GM23338 (cell line): Measurements from ENCODE around the gene TIMM8B. TPM values are rescaled to one million over a fixed set of nuclear protein-coding genes. Genes with fewer than 3 reads are reported as not detected.
A peak's percentile ranks its signal among the peaks of the same experiment; 100 is the strongest.

ENCODE experiments used
- ATAC-seq: fragments of 200-7000 bp; cut with Tn5 transposase; 3 replicates; pipeline ENCODE4 v1.9.1; 2020
- DNase-seq: peaks from one replicate; pipeline ENCODE4 v3.0.0-alpha.2; 2015; ENCODE audit warnings: low spot score
- H2AFZ ChIP-seq: fragments of 200-600 bp; sonication (generic); 2 replicates; pipeline ENCODE4 v1.8.0; 2016; ENCODE audit warnings: antibody characterized with exemption, mild to moderate bottlenecking, moderate library complexity
- H3F3A ChIP-seq: fragments of 200-600 bp; sonication (generic); replicated peaks from 2 replicates; pipeline ENCODE4 v1.8.0; 2017; ENCODE audit warnings: antibody characterized with exemption, mixed run types, low read depth
- H3K27ac ChIP-seq: fragments of 200-600 bp; sonication (generic); 2 replicates; pipeline ENCODE4 v1.6.1; 2016; ENCODE audit warnings: low read depth
- H3K27me3 ChIP-seq: fragments of 200-600 bp; sonication (generic); 2 replicates; pipeline ENCODE4 v1.8.0; 2016; ENCODE audit warnings: mild to moderate bottlenecking, mixed run types, moderate library complexity; ENCODE audit not compliant: insufficient read depth
- H3K36me3 ChIP-seq: fragments of 200-600 bp; sonication (generic); 2 replicates; pipeline ENCODE4 v1.8.0; 2016; ENCODE audit warnings: mild to moderate bottlenecking; ENCODE audit not compliant: insufficient read depth
- H3K4me1 ChIP-seq: fragments of 200-600 bp; sonication (generic); 2 replicates; pipeline ENCODE4 v1.8.0; 2016; ENCODE audit warnings: mild to moderate bottlenecking, moderate library complexity; ENCODE audit not compliant: insufficient read depth
- H3K4me2 ChIP-seq: fragments of 200-600 bp; sonication (generic); 2 replicates; pipeline ENCODE4 v1.7.1; 2017; ENCODE audit warnings: mixed run types
- H3K4me3 ChIP-seq: fragments of 200-600 bp; sonication (generic); 2 replicates; pipeline ENCODE4 v1.6.1; 2016; ENCODE audit warnings: mixed run types
- H3K79me2 ChIP-seq: fragments of 200-600 bp; sonication (generic); replicated peaks from 2 replicates; pipeline ENCODE4 v1.8.0; 2017; ENCODE audit warnings: mild to moderate bottlenecking; ENCODE audit not compliant: insufficient read depth
- H3K9me2 ChIP-seq: fragments of 200-600 bp; sonication (generic); 2 replicates; pipeline ENCODE4 v1.8.0; 2017; ENCODE audit not compliant: insufficient read depth
- H4K20me1 ChIP-seq: fragments of 200-600 bp; sonication (generic); replicated peaks from 2 replicates; pipeline ENCODE4 v1.8.0; 2017; ENCODE audit warnings: mild to moderate bottlenecking; ENCODE audit not compliant: insufficient read depth
- H3K27ac Mint-ChIP-seq: 2 replicates; pipeline ENCODE4 v1.8.0; 2020; ENCODE audit warnings: inconsistent platforms, mild to moderate bottlenecking, moderate library complexity, mixed read lengths
- H3K27me3 Mint-ChIP-seq: 3 replicates; pipeline ENCODE4 v1.8.0; 2022; ENCODE audit warnings: low read depth, mild to moderate bottlenecking, moderate library complexity, mixed read lengths, inconsistent platforms; ENCODE audit not compliant: insufficient read depth, poor library complexity
- H3K36me3 Mint-ChIP-seq: 3 replicates; pipeline ENCODE4 v1.8.0; 2021; ENCODE audit warnings: low read depth, mild to moderate bottlenecking, inconsistent platforms, moderate library complexity, mixed read lengths
- H3K4me1 Mint-ChIP-seq: 3 replicates; pipeline ENCODE4 v1.8.0; 2020; ENCODE audit warnings: mild to moderate bottlenecking, inconsistent platforms, mixed read lengths
- H3K4me3 Mint-ChIP-seq: 3 replicates; pipeline ENCODE4 v1.8.0; 2021; ENCODE audit warnings: moderate library complexity, mild to moderate bottlenecking, inconsistent platforms, mixed read lengths
- H3K9me3 Mint-ChIP-seq: 3 replicates; pipeline ENCODE4 v1.8.0; 2020; ENCODE audit warnings: moderate library complexity, mild to moderate bottlenecking, inconsistent platforms, mixed read lengths
- CREB1 ChIP-seq: fragments of 250-450 bp; sonication (Bioruptor Pico); IDR thresholded peaks from 2 replicates; pipeline ENCODE4 v1.5.0; 2020; ENCODE audit warnings: low read depth, mild to moderate bottlenecking, moderate library complexity
- CTCF ChIP-seq, 2 experiments: fragments of 200-600 bp in 1 of 2; sonication (generic) in 1 of 2; conservative IDR thresholded peaks; 2 replicates each; pipeline versions ENCODE4 v1.5.1 to v1.6.1; 2016 to 2017; ENCODE audit warnings: antibody characterized with exemption in 2 of 2, low read depth in 2 of 2, mild to moderate bottlenecking in 2 of 2, moderate library complexity in 1 of 2
- EZH2 ChIP-seq: fragments of 200-600 bp; sonication (generic); IDR thresholded peaks from one replicate; pipeline ENCODE4 v1.8.0; 2017; ENCODE audit warnings: antibody characterized with exemption, mild to moderate bottlenecking, low read depth; ENCODE audit not compliant: unreplicated experiment
- EZH2phosphoT487 ChIP-seq: fragments of 200-600 bp; sonication (generic); IDR thresholded peaks from one replicate; pipeline ENCODE4 v1.8.1; 2018; ENCODE audit warnings: antibody characterized with exemption; ENCODE audit not compliant: unreplicated experiment
- JUNB ChIP-seq: IDR thresholded peaks from one replicate; pipeline ENCODE4 v1.6.1; 2016; ENCODE audit warnings: antibody characterized with exemption; ENCODE audit not compliant: unreplicated experiment
- NANOG ChIP-seq: IDR thresholded peaks from 2 replicates; pipeline ENCODE4 v1.6.1; 2016; ENCODE audit warnings: antibody characterized with exemption, borderline replicate concordance
- POLR2AphosphoS5 ChIP-seq: IDR thresholded peaks from 2 replicates; pipeline ENCODE4 v1.6.1; 2016; ENCODE audit warnings: antibody characterized with exemption, low read depth
- STAT1 ChIP-seq: IDR thresholded peaks from one replicate; pipeline ENCODE4 v1.6.1; 2016; ENCODE audit warnings: antibody characterized with exemption; ENCODE audit not compliant: unreplicated experiment
- ZNF114 ChIP-seq: fragments of 250-450 bp; sonication (Bioruptor Pico); IDR thresholded peaks from 2 replicates; pipeline ENCODE4 v1.5.0; 2020; ENCODE audit warnings: mild to moderate bottlenecking, moderate library complexity
- ZNF331 ChIP-seq: fragments of 250-450 bp; sonication (Bioruptor Pico); IDR thresholded peaks from 2 replicates; pipeline ENCODE4 v1.5.0; 2020; ENCODE audit warnings: low read depth, mild to moderate bottlenecking, moderate library complexity
- polyA plus RNA-seq: library from polyadenylated mRNA; unstranded; fragments of >200 nt; fragmentation: Nextera tagmentation; extraction: Ambion mirVana; gene quantifications from 2 replicates; pipeline ENCODE4 v1.2.1, GENCODE V29; 2016
- total RNA-seq: library from RNA; depleted of rRNA; stranded (reverse); fragments of >200 nt; shearing (Covaris generic); gene quantifications from 2 replicates; pipeline ENCODE4 v1.2.3, GENCODE V29; 2014
- TF ChIP-seq, protein P1 (sequence below): IDR thresholded peaks from one replicate; pipeline ENCODE4 v1.6.1; 2018; ENCODE audit warnings: antibody characterized with exemption; ENCODE audit not compliant: unreplicated experiment
- TF ChIP-seq, protein P2 (sequence below): IDR thresholded peaks from 2 replicates; pipeline ENCODE4 v1.6.1; 2016; ENCODE audit warnings: antibody characterized with exemption
- TF ChIP-seq, protein P3 (sequence below): fragments of 250-450 bp; sonication (Bioruptor Pico); IDR thresholded peaks from 2 replicates; pipeline ENCODE4 v1.5.0; 2020; ENCODE audit warnings: mild to moderate bottlenecking, moderate library complexity

Gene TIMM8B
- total and polyA plus RNA-seq, 2 experiments from 2014 or later: 52.4 to 251 TPM

DNA sequence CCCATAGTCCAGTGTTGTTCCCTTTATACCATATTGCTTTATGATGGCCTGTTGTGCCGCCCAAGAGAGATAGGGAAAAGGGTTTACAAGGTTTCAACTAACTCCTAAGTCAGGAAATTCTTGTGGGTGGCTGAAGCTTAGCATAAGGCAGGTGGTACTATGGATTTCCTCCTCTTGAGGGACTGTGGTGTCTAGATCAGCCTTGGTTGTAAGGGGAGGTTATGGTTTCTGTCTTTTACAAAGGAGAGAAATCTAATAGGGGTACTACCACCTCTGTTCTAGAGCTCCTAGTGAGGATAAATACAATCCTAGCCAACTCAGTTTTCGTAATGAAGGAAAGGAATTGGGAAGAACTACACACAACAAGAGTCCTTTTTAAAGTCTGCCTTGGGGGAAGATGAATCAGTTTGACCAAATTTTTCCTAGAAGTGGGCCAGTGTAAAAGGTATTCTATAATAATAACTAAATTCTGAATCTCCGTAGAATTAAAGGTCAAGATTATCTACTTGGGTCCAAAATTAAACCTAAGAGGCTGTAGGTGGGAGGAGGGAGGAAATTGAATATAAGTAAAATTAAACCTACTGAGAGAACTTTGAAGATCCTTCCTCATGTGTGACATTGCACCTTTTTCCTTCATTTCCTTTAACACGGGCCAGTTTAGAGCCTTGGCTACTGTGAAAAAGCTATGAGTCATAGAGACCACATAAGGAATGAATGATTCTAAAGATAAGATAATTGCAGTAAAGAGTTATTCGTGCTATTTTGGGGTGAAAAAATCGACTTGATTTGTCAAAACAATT lies 44.2 kb downstream of the TIMM8B start:
- Mint-ChIP-seq H3K9me3 (no peaks in the 10 kb centered on the region), H3K27me3 (no peaks in the 10 kb centered on the region), H3K4me1 (no peaks in the 10 kb centered on the region), H3K27ac (no peak overlapping the region), H3K4me3 (no peak overlapping the region), H3K36me3 (peaks cover 75% of the 10 kb centered on the region)
- H2AFZ ChIP-seq: no peak overlapping the region
- peaks cover 24% of the 10 kb centered on the region for H4K20me1 ChIP-seq
- 0 out of 2 replicates have a peak overlapping the region, but pooled peaks have one; percentile 50 for H3K27ac ChIP-seq
- no peaks in the 10 kb centered on the region for H3K4me1 ChIP-seq
- TF ChIP-seq ZNF331 (CRISPR knock-in tag): no peak
- no peak for TF ChIP-seq CREB1 (CRISPR knock-in tag)
- no peak for TF ChIP-seq CTCF (conservative IDR thresholded peaks at IDR 0.05; ENCODE audit: low read depth in 2 of 2)
- TF ChIP-seq JUNB: no peak
- no peak for TF ChIP-seq ZNF114 (CRISPR knock-in tag)
- no peak for TF ChIP-seq POLR2AphosphoS5
- no peak for TF ChIP-seq NANOG
- TF ChIP-seq, protein P1, sequence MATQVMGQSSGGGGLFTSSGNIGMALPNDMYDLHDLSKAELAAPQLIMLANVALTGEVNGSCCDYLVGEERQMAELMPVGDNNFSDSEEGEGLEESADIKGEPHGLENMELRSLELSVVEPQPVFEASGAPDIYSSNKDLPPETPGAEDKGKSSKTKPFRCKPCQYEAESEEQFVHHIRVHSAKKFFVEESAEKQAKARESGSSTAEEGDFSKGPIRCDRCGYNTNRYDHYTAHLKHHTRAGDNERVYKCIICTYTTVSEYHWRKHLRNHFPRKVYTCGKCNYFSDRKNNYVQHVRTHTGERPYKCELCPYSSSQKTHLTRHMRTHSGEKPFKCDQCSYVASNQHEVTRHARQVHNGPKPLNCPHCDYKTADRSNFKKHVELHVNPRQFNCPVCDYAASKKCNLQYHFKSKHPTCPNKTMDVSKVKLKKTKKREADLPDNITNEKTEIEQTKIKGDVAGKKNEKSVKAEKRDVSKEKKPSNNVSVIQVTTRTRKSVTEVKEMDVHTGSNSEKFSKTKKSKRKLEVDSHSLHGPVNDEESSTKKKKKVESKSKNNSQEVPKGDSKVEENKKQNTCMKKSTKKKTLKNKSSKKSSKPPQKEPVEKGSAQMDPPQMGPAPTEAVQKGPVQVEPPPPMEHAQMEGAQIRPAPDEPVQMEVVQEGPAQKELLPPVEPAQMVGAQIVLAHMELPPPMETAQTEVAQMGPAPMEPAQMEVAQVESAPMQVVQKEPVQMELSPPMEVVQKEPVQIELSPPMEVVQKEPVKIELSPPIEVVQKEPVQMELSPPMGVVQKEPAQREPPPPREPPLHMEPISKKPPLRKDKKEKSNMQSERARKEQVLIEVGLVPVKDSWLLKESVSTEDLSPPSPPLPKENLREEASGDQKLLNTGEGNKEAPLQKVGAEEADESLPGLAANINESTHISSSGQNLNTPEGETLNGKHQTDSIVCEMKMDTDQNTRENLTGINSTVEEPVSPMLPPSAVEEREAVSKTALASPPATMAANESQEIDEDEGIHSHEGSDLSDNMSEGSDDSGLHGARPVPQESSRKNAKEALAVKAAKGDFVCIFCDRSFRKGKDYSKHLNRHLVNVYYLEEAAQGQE: no peak
- no peak for TF ChIP-seq STAT1
- TF ChIP-seq, protein P2, sequence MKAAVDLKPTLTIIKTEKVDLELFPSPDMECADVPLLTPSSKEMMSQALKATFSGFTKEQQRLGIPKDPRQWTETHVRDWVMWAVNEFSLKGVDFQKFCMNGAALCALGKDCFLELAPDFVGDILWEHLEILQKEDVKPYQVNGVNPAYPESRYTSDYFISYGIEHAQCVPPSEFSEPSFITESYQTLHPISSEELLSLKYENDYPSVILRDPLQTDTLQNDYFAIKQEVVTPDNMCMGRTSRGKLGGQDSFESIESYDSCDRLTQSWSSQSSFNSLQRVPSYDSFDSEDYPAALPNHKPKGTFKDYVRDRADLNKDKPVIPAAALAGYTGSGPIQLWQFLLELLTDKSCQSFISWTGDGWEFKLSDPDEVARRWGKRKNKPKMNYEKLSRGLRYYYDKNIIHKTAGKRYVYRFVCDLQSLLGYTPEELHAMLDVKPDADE: no peak
- no peak for TF ChIP-seq EZH2
- no peak for TF ChIP-seq EZH2phosphoT487
- TF ChIP-seq, protein P3, sequence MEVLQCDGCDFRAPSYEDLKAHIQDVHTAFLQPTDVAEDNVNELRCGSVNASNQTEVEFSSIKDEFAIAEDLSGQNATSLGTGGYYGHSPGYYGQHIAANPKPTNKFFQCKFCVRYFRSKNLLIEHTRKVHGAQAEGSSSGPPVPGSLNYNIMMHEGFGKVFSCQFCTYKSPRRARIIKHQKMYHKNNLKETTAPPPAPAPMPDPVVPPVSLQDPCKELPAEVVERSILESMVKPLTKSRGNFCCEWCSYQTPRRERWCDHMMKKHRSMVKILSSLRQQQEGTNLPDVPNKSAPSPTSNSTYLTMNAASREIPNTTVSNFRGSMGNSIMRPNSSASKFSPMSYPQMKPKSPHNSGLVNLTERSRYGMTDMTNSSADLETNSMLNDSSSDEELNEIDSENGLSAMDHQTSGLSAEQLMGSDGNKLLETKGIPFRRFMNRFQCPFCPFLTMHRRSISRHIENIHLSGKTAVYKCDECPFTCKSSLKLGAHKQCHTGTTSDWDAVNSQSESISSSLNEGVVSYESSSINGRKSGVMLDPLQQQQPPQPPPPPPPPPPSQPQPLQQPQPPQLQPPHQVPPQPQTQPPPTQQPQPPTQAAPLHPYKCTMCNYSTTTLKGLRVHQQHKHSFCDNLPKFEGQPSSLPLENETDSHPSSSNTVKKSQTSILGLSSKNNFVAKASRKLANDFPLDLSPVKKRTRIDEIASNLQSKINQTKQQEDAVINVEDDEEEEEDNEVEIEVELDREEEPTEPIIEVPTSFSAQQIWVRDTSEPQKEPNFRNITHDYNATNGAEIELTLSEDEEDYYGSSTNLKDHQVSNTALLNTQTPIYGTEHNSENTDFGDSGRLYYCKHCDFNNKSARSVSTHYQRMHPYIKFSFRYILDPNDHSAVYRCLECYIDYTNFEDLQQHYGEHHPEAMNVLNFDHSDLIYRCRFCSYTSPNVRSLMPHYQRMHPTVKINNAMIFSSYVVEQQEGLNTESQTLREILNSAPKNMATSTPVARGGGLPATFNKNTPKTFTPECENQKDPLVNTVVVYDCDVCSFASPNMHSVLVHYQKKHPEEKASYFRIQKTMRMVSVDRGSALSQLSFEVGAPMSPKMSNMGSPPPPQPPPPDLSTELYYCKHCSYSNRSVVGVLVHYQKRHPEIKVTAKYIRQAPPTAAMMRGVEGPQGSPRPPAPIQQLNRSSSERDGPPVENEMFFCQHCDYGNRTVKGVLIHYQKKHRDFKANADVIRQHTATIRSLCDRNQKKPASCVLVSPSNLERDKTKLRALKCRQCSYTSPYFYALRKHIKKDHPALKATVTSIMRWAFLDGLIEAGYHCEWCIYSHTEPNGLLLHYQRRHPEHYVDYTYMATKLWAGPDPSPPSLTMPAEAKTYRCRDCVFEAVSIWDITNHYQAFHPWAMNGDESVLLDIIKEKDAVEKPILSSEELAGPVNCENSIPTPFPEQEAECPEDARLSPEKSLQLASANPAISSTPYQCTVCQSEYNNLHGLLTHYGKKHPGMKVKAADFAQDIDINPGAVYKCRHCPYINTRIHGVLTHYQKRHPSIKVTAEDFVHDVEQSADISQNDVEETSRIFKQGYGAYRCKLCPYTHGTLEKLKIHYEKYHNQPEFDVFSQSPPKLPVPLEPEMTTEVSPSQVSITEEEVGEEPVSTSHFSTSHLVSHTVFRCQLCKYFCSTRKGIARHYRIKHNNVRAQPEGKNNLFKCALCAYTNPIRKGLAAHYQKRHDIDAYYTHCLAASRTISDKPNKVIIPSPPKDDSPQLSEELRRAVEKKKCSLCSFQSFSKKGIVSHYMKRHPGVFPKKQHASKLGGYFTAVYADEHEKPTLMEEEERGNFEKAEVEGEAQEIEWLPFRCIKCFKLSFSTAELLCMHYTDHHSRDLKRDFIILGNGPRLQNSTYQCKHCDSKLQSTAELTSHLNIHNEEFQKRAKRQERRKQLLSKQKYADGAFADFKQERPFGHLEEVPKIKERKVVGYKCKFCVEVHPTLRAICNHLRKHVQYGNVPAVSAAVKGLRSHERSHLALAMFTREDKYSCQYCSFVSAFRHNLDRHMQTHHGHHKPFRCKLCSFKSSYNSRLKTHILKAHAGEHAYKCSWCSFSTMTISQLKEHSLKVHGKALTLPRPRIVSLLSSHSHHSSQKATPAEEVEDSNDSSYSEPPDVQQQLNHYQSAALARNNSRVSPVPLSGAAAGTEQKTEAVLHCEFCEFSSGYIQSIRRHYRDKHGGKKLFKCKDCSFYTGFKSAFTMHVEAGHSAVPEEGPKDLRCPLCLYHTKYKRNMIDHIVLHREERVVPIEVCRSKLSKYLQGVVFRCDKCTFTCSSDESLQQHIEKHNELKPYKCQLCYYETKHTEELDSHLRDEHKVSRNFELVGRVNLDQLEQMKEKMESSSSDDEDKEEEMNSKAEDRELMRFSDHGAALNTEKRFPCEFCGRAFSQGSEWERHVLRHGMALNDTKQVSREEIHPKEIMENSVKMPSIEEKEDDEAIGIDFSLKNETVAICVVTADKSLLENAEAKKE (CRISPR knock-in tag): no peak
- H3K4me2 ChIP-seq: no peak overlapping the region
- no peaks in the 10 kb centered on the region for H3F3A ChIP-seq
- no peak for DNase-seq
- H3K36me3 ChIP-seq: peaks cover 66% of the 10 kb centered on the region
- H3K4me3 ChIP-seq: no peak overlapping the region
- H3K27me3 ChIP-seq: no peaks in the 10 kb centered on the region
- no peaks in the 10 kb centered on the region for H3K9me2 ChIP-seq
- peaks cover 21% of the 10 kb centered on the region for H3K79me2 ChIP-seq
- no peak for ATAC-seq
